SIG-M5 treated with dmso at 0.1 percent for 504 hours (cell line): ENCODE results near the gene R3HDM2.

Source experiments
- DNase-seq: peaks from one replicate; lab custom pipeline; 2025; ENCODE audit not compliant: unreplicated experiment; lab: John Stamatoyannopoulos, UW

The R3HDM2 gene

GRCh38 chr12:57219993-57220754 lies 210.7 kb downstream of the R3HDM2 start:
- no peak for DNase-seq

- no peak for DNase-seq
Measured at GRCh38 chr12:57219205-57219992, 211.4 kb downstream of the R3HDM2 start.

- DNase-seq = no peak
Measured at GRCh38 chr12:57218030-57218853, 212.6 kb downstream of the R3HDM2 start.

- no peak for DNase-seq
Measured at GRCh38 chr12:57216921-57217879, 213.6 kb downstream of the R3HDM2 start.

- no peak for DNase-seq
Measured at GRCh38 chr12:57216014-57216911, 214.6 kb downstream of the R3HDM2 start, which contains the start of gene NXPH4. NXPH4 (plus strand) TSS chr12:57216794; CDS start chr12:57216970, 176 bp downstream.

- DNase-seq = peak; percentile 27
Measured at GRCh38 chr12:57215668-57216013, 215.2 kb downstream of the R3HDM2 start.

GRCh38 chr12:57215065-57215464 lies 215.8 kb downstream of the R3HDM2 start:
- no peak for DNase-seq

GRCh38 chr12:57214398-57214781 lies 216.5 kb downstream of the R3HDM2 start:
- peak; percentile 79 for DNase-seq

- DNase-seq = peak; percentile 58
Measured at GRCh38 chr12:57213763-57214397, 217.0 kb downstream of the R3HDM2 start.

- DNase-seq = peak; percentile 74
Measured at GRCh38 chr12:57213058-57213715, 217.7 kb downstream of the R3HDM2 start.

GRCh38 chr12:57212701-57213057 lies 218.2 kb downstream of the R3HDM2 start:
- no peak for DNase-seq

- DNase-seq = no peak
Measured at GRCh38 chr12:57211791-57212700, 218.8 kb downstream of the R3HDM2 start.

GRCh38 chr12:57210926-57211692 lies 219.7 kb downstream of the R3HDM2 start:
- DNase-seq = peak; percentile 32

- no peak for DNase-seq
Measured at GRCh38 chr12:57210461-57210860, 220.4 kb downstream of the R3HDM2 start.

GRCh38 chr12:57209916-57210315 lies 220.9 kb downstream of the R3HDM2 start:
- DNase-seq = no peak

GRCh38 chr12:57208631-57209282 lies 222.1 kb downstream of the R3HDM2 start:
- DNase-seq = no peak
